Dermis microvascular lymphatic vessel endothelial cell (primary cell): Measurements from ENCODE around the gene CCDC102A. TPM values are rescaled to one million over a fixed set of nuclear protein-coding genes. Genes with fewer than 3 reads are reported as not detected.
A peak's percentile ranks its signal among the peaks of the same experiment; 100 is the strongest.
"Not testable (repeated sequence)": the region's sequence is repeated elsewhere in the genome, so short reads cannot be mapped to it uniquely, and the experiment has no call there.

Experiments
- DNase-seq, 2 donors: peaks; one replicate each; pipeline versions ENCODE4 v3.0.0 to v3.0.0-alpha.2; 2010; ENCODE audit warnings: low read depth in 2 of 2
- total RNA-seq: library from RNA; depleted of rRNA; stranded (reverse); fragments of >200 nt; gene quantifications from 2 replicates; pipeline ENCODE4 v1.2.1, GENCODE V29; 2014

CCDC102A gene
- total RNA-seq: 8.9 and 11.6 TPM in 2 replicates

DNA sequence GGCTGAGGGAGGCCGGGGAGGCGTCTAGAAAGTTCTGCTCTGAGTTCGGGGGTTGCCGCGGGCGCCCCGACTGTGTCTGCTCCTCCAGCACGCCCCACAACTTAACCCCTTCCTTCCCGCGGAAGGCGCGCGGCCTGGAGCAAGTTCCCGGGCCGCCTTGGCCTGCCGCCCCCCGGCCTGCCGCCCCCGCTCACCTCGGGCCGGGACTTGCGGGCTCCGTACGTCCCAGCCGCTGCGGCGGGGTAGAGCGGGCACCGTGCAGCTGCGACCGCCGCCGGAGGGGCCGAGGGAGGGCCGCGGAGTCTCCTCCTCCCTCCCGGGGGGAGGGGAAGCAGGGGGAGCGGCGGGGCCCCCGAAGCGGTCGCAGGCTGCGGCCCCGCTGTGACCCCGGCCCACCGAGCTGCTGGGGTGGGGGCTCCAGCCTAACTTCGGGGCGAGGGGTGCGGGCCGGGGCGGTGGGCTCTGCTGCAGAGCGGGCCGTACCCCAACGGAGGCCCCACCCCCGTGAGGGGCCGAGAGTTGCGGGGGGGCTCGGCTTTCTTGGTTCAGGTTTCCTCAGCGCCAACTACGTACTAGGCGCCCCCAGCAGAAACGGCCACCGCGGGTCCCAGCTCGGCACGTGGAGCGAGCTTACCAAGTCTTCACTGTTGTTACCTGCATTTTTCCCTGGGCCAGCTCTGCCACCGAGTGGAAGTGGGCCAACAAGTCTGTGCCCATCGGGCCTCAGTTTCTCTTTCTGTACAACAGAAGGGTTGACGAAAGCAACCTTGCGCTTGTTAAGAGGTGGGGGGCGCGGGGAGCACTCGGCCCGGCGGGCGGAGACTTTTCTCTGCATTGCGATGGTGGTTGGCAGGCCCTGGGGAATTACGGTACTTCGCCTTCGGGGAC lies at the start of gene CCDC102A:
CCDC102A (minus strand) TSS at position 266 of the 888 bp plus-strand sequence. CDS start 7,394 bp downstream, outside the sequence.
- peak in 1 of 2 donors; percentile 46 for DNase-seq

DNA sequence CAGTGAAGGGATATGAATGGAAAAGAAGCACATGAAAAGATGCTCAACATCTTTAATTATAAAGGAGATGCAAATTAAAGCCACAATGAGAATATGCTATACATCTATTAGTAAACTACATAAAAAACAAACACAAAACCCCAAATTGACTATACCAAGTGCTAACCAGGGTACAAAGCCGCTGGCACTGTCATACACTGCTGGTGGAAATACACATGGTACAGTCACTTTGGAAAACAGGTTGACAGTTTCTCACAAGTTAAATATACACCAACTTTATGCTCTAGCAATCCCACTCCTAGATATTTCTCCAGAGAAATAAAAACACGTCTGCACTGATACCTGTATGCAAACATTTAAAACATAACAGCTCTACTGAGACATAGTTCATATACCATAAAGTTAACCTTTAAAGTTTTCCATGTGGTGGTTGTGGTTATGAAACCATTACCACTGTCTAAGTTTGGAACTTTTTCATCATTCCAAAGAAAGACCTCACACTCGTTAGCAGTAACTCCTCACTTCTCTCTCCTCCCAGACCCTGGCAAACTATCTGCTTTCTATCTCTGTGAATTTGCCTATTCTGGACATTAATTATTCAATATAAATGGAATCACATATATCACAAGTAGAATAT lies 48.8 kb upstream of the CCDC102A start:
- no peak for DNase-seq

DNA sequence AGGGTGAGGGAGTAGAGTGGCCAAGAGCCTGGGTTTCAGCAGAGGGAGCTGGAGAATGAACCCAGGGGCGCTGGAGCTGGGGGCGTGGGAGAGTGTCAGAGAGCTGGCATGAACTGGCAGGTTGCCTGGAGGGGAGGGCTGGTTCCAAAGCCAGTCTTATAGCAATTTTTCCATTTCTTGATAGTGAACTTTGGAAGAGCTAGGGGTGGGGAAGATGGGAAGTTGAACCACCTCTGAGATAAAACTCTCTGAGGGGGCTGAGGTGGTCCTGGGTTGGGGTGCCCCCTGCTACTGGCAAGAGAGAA lies 42.9 kb upstream of the CCDC102A start:
- DNase-seq: no peak

DNA sequence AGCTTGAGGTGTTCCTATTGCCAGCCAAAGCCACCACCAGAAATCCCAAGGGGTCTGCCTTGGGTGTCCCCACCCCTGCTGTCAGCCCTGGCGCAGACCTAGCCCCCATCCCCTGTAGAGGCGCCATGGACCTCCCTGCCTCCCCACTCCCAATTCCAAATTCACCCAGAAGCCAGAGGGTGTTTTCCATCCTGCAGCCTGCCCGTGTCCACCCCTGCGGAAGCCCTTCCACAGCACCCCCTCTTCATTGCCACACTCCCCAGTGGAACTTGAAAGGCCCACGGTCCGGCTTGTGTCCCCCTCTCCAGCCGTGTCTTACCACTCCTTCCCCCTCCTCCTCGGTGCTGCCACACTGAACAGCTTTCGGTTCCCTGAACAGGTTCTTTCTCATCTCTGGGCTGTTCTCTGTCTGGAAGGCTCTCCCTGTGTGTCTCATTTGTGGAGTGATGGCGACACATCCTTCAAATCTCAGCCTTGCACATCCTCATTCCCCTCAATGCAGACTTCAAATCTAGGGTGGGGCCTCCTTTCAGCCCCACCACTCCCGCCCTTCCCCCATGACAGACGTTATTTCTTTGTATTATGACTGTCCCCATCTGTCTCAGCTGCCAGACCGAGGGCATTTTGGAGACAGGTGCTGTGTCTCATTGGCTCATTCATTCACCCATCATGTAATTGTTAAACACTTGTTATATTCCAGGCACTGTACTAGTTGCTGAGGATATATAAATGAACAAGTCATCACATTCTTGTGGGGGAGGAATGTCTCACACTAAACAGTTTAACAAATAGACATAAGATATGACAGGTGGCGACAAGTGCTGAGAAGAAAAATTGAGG lies 42.4 kb upstream of the CCDC102A start:
- DNase-seq: no peak

DNA sequence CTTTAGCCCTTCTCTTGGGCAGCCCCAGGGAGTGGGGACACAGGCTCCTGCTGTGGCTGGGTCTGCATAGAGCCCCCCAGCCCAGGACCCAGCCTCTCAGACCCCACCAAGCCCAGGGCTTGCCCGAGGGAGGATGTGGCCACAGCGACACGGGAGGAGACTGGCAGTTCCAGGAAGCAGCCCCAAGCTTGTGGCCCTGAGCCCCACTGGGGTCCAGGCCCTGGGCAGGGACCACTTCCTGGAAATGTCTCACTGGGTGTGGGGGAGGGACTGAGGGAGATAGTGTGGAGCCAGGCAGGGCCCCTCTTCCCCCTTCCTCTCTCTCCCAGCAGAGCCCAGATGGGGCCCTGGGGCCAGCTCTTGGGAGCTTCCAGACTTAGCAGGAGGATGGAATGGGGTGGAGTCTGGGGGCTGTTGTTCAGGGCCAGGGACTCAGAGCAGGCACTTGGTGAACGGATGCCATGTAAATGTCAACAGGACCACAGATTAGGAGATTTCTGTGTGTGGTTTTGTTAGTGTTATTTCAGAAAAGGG lies 41.4 kb upstream of the CCDC102A start:
- no peak for DNase-seq

DNA sequence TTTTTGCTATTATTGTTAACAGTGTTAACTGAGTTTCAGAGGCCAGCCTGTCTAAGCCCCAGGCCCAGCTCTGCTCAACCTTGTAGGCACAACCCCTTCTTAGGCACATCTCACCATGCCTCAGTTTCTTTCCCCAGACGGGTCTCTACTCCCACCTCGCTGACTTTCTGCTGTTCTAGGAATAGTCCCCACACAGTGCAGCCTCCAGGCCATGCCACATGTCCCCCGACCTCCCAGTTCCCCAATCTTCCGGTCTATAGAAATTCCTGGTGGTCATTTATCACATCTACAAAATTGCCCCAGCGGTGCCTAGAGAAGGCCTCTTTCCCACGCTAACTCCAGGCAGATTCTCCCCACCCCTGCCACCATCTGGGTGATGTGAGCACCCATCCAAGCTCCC lies 40.8 kb upstream of the CCDC102A start:
- DNase-seq: no peak

DNA sequence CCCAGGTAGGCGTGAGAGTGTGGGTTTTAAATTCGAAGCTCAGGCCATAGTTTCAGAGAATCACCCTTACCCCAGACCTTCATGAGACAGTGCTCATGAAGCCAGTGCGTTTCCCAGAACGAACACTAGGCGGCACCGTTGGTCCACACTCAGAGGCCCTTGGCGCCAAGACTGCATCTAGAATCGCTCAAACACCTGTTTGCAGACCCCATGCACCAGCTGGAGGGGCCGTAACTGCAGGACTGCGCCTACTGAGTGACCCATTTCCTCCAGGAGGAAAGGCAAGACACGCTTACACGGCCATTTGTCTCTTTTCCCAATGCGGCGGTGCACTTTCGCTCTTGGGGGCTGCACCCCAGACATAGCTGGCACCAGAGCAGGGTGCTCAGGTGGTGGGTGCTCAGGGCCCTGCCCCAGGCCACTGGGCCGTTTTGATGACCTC lies 40.1 kb upstream of the CCDC102A start:
- DNase-seq: peak; percentile 44 to 73

DNA sequence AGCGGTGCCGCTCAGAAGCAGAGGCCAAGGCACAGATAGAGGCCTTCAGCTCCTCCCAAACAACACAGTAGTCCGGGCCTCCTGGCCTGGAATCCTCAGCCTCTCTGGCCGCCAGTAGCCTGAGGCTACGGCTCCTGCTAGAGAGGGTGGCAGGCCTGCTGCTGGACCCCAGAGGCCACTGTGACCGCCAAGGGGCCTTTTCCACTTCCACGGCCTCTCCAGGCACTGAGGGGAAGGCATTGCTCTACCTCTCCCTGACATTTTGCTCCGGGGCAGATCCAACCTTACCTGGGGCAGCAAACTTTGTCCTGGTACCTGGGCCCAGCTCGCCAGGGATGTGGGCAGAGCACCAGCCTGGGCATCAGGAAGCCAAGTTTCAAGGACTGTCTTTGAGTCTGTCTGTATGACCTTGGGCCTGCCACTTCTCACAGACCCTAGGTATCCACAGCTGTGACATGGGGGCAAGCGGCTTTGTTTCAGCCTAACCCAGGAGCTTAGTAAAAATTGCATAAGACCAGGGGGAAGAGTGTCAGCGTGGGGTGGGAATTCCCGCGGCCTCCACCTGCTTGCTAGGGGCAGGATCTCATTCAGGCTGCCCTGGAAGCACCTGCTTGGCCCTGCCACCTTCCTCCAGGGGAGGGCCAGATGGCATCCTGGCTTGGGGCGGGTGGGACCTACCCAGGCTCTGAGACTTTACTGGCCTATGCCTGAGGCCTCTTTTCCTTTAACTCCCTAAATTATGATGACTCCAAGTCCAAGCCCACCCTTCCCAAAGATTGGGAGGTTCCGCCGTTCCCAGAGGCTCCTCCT lies 39.3 kb upstream of the CCDC102A start:
- no peak for DNase-seq

DNA sequence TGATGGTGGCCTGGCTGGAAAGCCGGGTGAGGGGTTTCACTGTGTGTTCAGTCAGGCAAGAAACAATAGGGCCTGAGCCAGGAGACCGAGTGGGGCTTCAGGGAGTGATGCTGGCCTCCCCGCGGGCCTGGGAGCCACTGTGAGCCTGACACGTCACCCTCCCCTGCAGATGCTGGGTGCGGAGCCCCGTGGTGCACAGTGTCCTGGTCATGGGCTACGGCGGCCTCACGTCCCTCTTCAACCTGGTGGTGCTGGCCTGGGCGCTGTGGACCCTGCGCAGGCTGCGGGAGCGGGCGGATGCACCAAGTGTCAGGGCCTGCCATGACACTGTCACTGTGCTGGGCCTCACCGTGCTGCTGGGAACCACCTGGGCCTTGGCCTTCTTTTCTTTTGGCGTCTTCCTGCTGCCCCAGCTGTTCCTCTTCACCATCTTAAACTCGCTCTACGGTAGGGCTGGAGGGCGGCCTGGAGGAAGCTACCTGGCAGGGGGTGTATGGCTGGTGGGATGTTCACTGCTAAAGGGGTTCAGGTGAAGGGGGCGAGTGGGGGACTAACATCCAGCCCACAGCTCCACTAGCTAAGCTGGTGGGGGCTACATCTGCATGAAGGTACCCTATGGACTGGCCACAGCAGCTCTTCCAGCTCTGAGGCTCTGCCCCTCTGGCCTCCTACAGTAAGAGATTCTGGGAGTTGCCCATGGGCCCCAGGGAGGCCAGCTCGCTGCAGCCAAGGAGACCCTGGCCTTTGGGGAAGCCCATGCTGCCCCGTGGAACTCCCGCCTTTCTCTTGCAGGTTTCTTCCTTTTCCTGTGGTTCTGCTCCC lies 38.5 kb upstream of the CCDC102A start:
- no peak for DNase-seq

DNA sequence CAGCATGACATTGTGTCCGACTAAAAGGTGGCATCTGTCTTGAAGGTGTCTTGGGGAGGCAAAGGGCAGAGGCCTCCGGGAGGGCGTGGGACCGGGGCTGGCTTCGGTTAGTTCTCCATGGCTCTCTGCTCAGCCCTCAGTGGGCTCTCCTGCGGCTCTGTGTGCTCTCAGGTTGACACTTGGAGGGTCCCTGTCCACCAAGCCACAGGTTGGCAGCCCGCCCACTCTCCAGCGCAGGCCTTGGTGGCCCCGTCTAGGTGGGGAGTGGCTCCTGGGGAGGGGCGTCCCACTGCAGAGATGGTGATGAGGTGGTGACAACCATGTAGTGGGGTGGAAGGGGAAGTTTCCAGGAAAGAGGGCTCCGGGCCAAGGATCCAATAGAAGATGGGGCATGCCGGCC lies 37.7 kb upstream of the CCDC102A start:
- DNase-seq: no peak

DNA sequence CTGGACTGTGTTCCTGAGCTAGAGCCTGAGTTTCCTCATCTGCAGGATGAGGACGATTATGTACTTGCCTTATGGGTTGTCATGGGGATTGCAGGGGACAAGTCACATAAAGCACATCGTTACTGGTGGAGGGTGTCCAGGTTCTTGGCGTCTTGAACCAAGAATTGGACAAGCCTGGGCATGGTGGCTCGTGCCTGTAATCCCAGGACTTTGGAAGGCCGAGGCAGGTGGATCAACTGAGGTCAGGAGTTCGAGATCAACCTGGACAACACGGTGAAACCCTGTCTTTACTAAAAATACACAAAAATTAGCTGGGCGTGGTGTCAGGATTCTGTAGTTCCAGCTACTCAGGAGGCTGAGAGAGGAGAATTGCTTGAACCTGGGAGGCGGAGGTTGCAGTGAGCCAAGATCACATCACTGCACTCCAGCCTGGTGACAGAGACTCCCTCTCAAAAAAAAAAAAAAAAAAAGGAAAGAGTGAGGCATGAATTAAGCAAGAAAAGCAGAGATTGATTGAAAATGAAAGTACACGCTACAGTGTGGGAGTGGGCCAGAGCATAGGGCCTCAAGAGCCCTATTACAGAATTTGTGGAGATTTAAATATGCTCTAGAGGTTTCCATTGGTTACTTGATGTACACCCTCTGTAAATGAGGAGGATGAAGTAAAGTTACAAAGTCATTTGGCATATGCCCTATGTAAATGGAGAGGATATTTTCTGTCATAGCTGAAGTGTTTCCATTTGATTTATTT lies 36.8 kb upstream of the CCDC102A start:
- no peak for DNase-seq

DNA sequence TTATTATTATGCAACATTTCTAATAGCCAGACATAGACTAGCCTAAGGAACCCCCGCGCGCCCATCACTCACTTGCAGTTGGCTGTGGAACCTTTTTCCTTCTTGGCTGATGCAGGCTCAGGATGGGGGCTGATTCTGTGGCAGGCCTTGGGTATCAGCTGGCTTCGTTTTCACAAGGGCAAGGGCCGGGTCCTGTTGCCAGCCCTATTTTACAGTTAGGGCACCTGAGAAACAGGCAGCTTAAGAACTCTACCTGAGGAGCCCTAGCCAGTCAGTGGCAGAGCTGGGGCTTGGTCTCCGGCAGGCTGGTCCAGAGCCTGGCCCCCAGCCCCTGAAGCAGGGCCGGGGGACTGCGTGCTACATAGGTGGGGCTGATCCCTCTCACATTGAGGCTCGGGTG lies 34.7 kb upstream of the CCDC102A start:
- no peak for DNase-seq

DNA sequence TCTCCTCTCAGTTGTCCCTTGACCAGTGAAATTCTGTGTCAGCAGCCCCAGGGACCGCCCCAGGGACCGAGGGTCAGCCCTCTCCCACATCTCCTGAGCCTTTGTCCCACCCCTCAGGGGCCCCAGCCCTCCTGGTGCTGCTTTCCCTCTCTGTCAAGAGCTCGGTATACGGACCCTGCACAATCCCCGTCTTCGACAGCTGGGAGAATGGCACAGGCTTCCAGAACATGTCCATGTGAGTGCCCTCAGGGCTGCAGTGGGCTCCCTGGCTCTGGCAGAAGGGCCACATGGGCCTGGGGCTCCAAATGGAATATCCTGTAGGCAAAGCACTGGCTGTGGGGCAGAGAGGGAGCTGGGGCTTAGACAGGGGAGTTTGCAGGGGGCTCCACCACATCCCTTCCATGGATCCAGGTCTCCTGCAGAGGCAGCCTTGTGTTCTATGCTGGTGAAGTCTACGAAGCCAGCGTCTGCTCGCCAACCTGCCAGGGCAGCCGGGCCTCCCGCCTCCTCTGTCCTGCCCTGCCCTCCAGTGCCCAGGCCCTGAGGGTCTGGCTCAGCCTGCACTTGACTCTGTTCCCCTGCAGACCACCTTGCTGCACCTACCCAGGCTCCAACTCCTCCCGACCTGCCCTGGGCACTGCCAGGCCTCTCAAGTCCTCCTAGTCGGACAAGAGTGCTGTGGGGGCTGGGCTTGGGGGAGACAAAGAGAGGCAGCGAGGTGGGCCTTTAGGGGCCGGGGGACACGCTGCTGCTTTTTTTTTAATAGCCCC lies 34.1 kb upstream of the CCDC102A start:
- DNase-seq: no peak

DNA sequence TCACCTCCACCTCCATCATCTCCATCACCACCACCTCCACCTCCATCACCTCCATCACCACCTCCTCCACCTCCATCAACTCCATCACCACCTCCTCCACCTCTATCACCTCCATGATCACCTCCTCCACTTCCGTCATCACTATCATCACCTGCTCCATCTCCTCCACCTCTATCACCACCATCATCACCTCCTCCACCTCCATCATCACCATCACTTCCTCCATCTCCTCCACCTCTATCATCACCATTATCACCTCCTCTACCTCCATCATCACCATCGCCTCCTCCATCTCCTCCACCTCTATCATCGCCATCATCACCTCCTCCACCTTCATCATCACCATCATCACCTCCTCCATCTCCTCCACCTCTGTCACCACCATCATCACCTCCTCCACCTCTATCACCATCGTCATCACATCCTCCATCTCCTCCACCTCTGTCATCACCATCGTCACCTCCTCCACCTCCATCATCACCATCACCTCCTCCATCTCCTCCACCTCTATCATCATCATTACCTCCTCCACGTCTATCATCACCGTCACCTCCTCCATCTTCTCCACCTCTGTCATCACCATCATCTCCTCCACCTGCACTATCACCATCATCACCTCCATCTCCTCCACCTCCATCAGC lies 33.1 kb upstream of the CCDC102A start:
- DNase-seq: no peak

DNA sequence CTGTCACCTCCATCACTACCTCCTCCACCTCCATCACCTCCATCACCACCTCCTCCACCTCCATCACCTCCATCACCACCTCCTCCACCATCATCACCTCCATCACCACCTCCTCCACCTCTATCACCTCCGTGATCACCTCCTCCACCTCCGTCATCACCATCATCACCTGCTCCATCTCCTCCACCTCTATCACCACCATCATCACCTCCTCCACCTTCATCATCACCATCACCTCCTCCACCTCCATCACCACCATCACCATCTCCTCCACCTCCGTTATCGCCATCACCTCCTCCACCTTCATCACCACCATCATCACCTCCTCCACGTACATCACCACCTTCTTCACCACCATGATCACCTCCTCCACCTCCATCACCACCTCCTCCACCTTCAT lies 32.4 kb upstream of the CCDC102A start:
- DNase-seq: not testable (repeated sequence)

DNA sequence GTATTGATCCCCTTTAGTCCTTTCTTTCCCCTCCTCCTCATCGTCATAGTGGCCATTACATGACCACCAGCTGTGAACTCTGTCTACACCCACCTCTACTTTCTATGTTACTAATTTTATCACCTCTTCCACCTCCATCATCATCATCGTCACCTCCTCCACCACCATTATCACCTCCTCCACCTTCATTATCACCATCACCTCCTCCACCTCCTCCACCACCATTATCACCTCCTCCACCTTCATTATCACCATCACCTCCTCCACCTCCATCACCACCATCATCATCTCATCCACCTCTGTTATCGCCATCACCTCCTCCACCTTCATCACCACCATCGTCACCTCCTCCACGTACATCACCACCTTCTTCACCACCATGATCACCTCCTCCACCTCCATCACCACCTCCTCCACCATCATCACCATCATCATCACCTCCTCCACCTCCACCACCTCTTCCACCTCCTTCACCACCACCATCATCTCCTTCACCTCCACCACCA lies 31.9 kb upstream of the CCDC102A start:
- DNase-seq: no peak

DNA sequence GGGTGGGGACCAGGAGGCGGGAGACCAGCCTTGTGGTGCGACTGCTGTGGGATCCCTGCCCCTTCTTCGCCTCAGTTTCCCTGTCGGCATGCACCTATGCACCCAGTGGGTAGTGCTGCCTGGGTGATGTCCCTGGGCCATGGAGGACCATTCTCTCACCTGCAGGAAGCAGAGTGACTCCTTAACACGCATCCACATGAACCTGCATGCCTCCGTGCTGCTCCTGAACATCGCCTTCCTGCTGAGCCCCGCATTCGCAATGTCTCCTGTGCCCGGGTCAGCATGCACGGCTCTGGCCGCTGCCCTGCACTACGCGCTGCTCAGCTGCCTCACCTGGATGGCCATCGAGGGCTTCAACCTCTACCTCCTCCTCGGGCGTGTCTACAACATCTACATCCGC lies 31.3 kb upstream of the CCDC102A start:
- no peak for DNase-seq

DNA sequence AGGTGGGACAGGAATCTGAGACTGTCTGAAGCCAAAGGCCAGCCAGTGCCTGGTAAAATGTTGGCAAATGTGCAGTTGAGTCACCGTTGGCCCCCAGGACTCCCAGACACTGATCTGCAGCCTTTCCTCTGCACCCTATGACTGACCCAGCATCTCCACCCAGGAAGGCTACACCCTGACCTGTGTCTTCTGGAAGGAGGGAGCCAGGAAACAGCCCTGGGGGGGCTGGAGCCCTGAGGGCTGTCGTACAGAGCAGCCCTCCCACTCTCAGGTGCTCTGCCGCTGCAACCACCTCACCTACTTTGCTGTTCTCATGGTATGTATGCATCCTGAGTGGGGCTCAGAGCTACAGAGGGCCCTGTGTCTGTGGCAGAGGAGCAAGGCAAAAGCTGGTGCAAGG lies 30.1 kb upstream of the CCDC102A start:
- no peak for DNase-seq
